Sigmoid colon (tissue), 4 donors: ENCODE measurements around the gene DTNBP1.

Experiments used
- CTCF ChIP-seq, 4 experiments: fragments of 450-650 bp in 3 of 4; fragments of 200-600 bp in 1 of 4; IDR thresholded peaks; one replicate each; pipeline ENCODE4 v1.5.1; 2016 to 2019; ENCODE audit warnings: antibody characterized with exemption in 4 of 4, mild to moderate bottlenecking in 3 of 4, moderate library complexity in 2 of 4
- EP300 ChIP-seq, 4 donors: sonication (generic); formaldehyde crosslinking; IDR thresholded peaks; one replicate each; pipeline ENCODE4 v1.6.1; 2017; ENCODE audit warnings: antibody characterized with exemption in 4 of 4

GRCh38 chr6:15689586-15690482, 27.0 kb upstream of the DTNBP1 start:
- no peak for TF ChIP-seq CTCF (IDR thresholded peaks at IDR 0.05)
- TF ChIP-seq EP300 (IDR thresholded peaks at IDR 0.05), result no peak
